SU-DHL-6 (cell line): ENCODE data around the gene ARID5B.

Experiments
- H2AFZ ChIP-seq: fragments of 200-600 bp; sonication (generic); 2 replicates; pipeline ENCODE4 v1.6.1; 2014; ENCODE audit warnings: low read depth, mild to moderate bottlenecking, moderate library complexity, mixed read lengths, antibody characterized with exemption, low read length; ENCODE audit not compliant: severe bottlenecking
- H3F3A ChIP-seq: fragments of 200-600 bp; shearing (Covaris generic); 2 replicates; pipeline ENCODE4 v1.6.0; 2016; ENCODE audit warnings: antibody characterized with exemption, mild to moderate bottlenecking; ENCODE audit not compliant: insufficient read depth
- H3K27ac ChIP-seq: fragments of 200-600 bp; sonication (generic); 2 replicates; pipeline ENCODE4 v1.5.1; 2016; ENCODE audit warnings: low read depth, mild to moderate bottlenecking, low read length, moderate library complexity, mixed read lengths
- H3K27me3 ChIP-seq: fragments of 200-600 bp; sonication (generic), shearing (Covaris generic); 2 replicates; pipeline ENCODE4 v1.6.0; 2014; ENCODE audit warnings: mild to moderate bottlenecking, low read length
- H3K36me3 ChIP-seq: fragments of 200-600 bp; sonication (generic); 2 replicates; pipeline ENCODE4 v1.6.1; 2014; ENCODE audit warnings: mild to moderate bottlenecking, low read length, mixed read lengths
- H3K4me2 ChIP-seq: fragments of 300-600, 200-600 bp; shearing (Covaris generic), sonication (generic); 2 replicates; pipeline ENCODE4 v1.6.0; 2014; ENCODE audit warnings: low read length, low read depth, mild to moderate bottlenecking; ENCODE audit not compliant: poor library complexity, severe bottlenecking
- H3K4me3 ChIP-seq: fragments of 200-600 bp; sonication (generic); 2 replicates; pipeline ENCODE4 v1.5.1; 2014; ENCODE audit warnings: antibody characterized with exemption, low read length, mild to moderate bottlenecking, mixed read lengths; ENCODE audit not compliant: insufficient read depth, poor library complexity, severe bottlenecking
- H3K79me2 ChIP-seq: fragments of 200-600 bp; sonication (generic); 2 replicates; pipeline ENCODE4 v1.6.1; 2014; ENCODE audit warnings: mild to moderate bottlenecking, low read length, moderate library complexity; ENCODE audit not compliant: insufficient read depth
- H3K9ac ChIP-seq: fragments of 200-600 bp; sonication (generic); 2 replicates; pipeline ENCODE4 v1.7.0; 2014; ENCODE audit warnings: mild to moderate bottlenecking, low read length
- H3K9me2 ChIP-seq: fragments of 200-600 bp; sonication (generic); replicated peaks from 2 replicates; pipeline ENCODE4 v1.6.1; 2014; ENCODE audit warnings: low read length; ENCODE audit not compliant: insufficient read depth
- H3K9me3 ChIP-seq: fragments of 200-600 bp; sonication (generic); 2 replicates; pipeline ENCODE4 v1.6.1; 2014; ENCODE audit warnings: low read length, mixed read lengths; ENCODE audit not compliant: insufficient read depth
- H4K20me1 ChIP-seq: fragments of 200-600 bp; sonication (generic); 2 replicates; pipeline ENCODE4 v1.6.1; 2014; ENCODE audit warnings: low read depth, mild to moderate bottlenecking, antibody characterized with exemption, low read length, moderate library complexity, mixed read lengths
- EZH2phosphoT487 ChIP-seq: fragments of 200-600 bp; sonication (generic), shearing (Covaris generic); conservative IDR thresholded peaks from 2 replicates; pipeline ENCODE4 v1.6.1; 2018; ENCODE audit warnings: mild to moderate bottlenecking, antibody characterized with exemption, low read length, moderate library complexity, mixed read lengths
- TF ChIP-seq, protein P1 (sequence below): fragments of 200-600 bp; sonication (generic); IDR thresholded peaks from one replicate; pipeline ENCODE4 v1.5.1; 2017; ENCODE audit warnings: antibody characterized with exemption, mild to moderate bottlenecking, low read length, moderate library complexity; ENCODE audit not compliant: insufficient read depth, poor library complexity, severe bottlenecking

The ARID5B gene

DNA sequence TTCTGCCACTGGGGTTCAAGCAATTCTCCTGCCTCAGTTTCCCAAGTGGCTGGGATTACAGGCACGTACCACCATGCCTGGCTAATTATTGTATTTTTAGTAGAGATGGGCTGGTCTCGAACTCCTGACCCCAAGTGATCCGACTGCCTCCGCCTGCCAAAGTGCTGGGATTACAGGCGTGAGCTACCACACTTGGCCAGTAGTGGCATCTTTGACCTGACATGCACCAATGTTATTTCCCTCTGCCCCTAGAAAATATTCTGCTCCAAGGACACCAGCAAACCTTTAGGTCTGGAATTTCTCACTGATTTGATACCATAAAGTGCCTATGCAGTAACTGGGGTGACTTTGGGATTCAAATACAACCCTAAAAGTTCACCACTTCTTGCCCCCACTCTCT, 179.4 kb downstream of the ARID5B start:
- peak overlapping the region; percentile 97 for H3K27ac ChIP-seq
- no peak for TF ChIP-seq EZH2phosphoT487
- TF ChIP-seq, protein P1, sequence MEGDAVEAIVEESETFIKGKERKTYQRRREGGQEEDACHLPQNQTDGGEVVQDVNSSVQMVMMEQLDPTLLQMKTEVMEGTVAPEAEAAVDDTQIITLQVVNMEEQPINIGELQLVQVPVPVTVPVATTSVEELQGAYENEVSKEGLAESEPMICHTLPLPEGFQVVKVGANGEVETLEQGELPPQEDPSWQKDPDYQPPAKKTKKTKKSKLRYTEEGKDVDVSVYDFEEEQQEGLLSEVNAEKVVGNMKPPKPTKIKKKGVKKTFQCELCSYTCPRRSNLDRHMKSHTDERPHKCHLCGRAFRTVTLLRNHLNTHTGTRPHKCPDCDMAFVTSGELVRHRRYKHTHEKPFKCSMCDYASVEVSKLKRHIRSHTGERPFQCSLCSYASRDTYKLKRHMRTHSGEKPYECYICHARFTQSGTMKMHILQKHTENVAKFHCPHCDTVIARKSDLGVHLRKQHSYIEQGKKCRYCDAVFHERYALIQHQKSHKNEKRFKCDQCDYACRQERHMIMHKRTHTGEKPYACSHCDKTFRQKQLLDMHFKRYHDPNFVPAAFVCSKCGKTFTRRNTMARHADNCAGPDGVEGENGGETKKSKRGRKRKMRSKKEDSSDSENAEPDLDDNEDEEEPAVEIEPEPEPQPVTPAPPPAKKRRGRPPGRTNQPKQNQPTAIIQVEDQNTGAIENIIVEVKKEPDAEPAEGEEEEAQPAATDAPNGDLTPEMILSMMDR, result no peak
- H2AFZ ChIP-seq, result no peak overlapping the region
- peaks cover 66% of the 10 kb centered on the region for H3K79me2 ChIP-seq
- H3F3A ChIP-seq, result peaks cover 65% of the 10 kb centered on the region
- no peaks in the 10 kb centered on the region for H3K27me3 ChIP-seq
- H3K9me3 ChIP-seq, result no peaks in the 10 kb centered on the region
- no peaks in the 10 kb centered on the region for H4K20me1 ChIP-seq
- H3K4me2 ChIP-seq, result peak overlapping the region; percentile 95
- no peaks in the 10 kb centered on the region for H3K9me2 ChIP-seq
- peaks cover 27% of the 10 kb centered on the region for H3K36me3 ChIP-seq
- H3K9ac ChIP-seq, result peak overlapping the region; percentile 64
- H3K4me3 ChIP-seq, result peak overlapping the region; percentile 7

DNA sequence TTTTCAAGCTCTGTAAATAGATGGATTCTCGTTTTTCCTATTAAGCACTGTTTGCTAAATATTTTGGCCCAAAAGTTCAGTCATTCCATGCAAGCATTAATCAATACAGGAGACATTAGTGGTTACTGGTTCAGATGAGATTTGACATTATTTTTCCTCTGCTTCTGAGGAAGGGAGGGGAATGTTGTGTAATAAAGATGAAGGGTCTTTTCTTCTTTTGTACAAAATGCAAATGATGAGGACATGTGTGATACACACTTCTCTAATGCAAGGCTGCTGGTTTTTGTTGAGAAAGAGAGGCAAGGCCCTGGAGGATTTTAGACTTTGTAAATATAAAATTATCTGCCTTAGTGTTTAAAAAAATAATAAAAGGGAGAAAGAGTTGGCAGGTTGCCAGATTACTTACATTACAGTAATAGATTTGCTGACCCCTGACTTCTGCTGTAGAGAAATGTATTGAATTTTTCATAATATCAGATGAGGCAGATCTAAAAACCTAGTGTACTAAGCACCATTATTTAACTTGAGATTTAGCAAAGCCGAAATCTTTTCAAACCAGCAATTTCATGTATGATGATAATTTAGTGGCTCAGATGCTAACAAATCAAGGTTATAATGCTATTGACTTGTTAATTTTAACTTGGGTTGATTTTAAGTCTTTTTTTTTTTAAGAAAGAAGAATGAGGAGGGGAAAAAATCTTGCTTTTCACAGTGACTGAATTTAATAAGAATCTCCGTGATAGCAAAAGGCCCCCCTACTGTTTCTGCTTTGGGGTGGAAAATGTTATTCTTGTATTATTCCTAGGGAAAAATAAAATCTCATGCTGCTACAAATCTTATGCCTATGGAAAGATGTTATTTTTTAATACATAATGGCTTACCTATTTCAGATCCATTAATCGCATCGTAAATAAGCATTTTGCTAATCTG, 180.1 kb downstream of the ARID5B start:
- Histone ChIP-seq H3K4me2 (peak overlapping the region; percentile 95), H3K27ac (peak overlapping the region; percentile 97), H3K27me3 (no peaks in the 10 kb centered on the region), H3K79me2 (peaks cover 66% of the 10 kb centered on the region), H3F3A (peaks cover 63% of the 10 kb centered on the region), H3K4me3 (peak overlapping the region; percentile 47), H3K36me3 (peaks cover 29% of the 10 kb centered on the region), H3K9me2 (no peaks in the 10 kb centered on the region), H3K9ac (peak overlapping the region; percentile 64), H2AFZ (no peak overlapping the region), H4K20me1 (no peaks in the 10 kb centered on the region), H3K9me3 (no peaks in the 10 kb centered on the region)
- TF ChIP-seq, protein P1, result no peak
- TF ChIP-seq EZH2phosphoT487, result no peak

DNA sequence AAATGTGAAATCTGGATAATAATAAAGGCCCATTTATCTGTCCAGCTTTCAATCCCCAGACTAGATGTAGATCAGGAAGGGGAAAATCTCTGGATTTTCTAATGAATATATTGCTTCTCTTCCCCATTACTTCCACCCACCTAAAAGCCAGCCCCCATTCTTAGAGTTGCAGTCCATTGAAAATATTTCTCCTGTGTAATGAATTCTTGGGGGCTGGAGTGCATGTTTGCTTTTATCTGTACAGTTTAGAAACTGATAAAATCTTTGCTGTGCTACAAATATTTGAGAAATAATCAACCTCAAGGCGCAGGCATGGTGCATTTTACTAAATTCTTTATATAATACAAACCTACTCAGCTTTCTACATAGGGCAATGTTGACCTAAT, 180.8 kb downstream of the ARID5B start:
- peaks cover 66% of the 10 kb centered on the region for H3K79me2 ChIP-seq
- H3K27ac ChIP-seq, result peak overlapping the region; percentile 97
- TF ChIP-seq, protein P1, result no peak
- no peak for TF ChIP-seq EZH2phosphoT487
- peak overlapping the region; percentile 64 for H3K9ac ChIP-seq
- no peaks in the 10 kb centered on the region for H4K20me1 ChIP-seq
- no peaks in the 10 kb centered on the region for H3K9me2 ChIP-seq
- no peaks in the 10 kb centered on the region for H3K9me3 ChIP-seq
- H2AFZ ChIP-seq, result no peak overlapping the region
- peaks cover 56% of the 10 kb centered on the region for H3F3A ChIP-seq
- H3K4me3 ChIP-seq, result peak overlapping the region; percentile 47
- H3K27me3 ChIP-seq, result no peaks in the 10 kb centered on the region
- peaks cover 30% of the 10 kb centered on the region for H3K36me3 ChIP-seq
- peak overlapping the region; percentile 95 for H3K4me2 ChIP-seq
